Activated T-helper 1 cell treated with Interleukin-2 at 50 U/mL for 16 hours (primary cell): Measurements from ENCODE around the gene HMGN4.
A peak's percentile ranks its signal among the peaks of the same experiment; 100 is the strongest.

Source experiments
- DNase-seq: peaks from one replicate; pipeline ENCODE4 v3.0.0-alpha.2; 2020; ENCODE audit warnings: low read depth

HMGN4 gene

DNA sequence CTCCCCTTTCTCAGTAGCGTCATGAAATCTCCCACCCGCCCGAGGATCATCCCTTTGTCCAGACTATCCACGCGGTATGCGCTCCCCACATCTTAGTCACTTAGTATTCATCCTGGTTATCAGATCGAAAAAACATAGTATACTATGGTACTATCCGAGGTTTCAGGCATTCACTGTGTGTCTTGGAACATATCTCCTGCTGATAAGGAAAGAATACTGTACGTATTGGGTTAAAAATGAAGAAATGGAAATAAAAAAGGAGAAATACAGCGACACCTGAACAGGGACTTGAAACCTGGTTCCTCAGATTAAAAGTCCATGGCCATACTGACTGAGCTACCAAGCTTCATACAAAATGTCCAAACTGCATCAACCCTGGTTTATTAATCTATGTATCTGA lies 14.0 kb downstream of the HMGN4 start:
- no peak for DNase-seq

DNA sequence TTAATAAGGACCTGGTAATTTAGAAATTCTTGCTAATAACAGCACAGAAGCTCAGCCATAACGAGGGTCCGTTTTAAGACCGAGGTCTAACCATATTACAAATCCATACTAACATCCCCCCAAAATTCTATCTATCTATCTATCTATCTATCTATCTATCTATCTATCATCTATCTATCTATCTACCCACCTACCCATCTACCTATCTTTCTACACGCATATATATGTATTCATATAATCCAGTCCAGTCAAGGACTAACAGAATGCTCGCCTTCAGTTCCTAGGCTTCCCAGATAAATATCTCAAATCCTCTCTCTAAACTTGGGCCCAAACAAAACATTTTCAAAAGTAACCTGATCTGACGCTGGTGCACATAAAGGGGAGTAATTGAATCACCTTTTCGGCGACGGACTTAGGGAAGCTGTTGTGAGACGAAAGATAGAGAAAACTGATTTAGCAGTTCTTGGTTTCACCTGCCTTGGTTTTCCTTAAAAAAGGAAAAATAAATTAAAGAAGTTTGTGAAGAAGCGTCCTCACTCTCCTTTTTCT lies 14.5 kb downstream of the HMGN4 start:
- no peak for DNase-seq

DNA sequence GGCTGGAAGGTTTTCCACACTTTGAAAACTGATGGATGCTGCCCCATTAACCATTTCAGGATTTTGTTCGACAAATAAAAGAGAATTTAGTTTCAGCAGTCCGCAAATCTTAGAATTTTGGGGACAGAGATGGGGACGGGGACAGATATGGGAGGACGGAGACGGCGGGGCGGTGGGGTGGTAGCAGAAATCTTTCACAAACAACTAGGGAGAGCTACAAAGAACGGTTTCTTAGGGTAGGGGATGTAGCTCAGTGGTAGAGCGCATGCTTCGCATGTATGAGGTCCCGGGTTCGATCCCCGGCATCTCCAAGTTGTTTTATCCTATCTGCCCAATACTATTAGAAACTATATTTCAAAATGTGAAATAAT lies 15.1 kb downstream of the HMGN4 start:
- peak; percentile 46 for DNase-seq

DNA sequence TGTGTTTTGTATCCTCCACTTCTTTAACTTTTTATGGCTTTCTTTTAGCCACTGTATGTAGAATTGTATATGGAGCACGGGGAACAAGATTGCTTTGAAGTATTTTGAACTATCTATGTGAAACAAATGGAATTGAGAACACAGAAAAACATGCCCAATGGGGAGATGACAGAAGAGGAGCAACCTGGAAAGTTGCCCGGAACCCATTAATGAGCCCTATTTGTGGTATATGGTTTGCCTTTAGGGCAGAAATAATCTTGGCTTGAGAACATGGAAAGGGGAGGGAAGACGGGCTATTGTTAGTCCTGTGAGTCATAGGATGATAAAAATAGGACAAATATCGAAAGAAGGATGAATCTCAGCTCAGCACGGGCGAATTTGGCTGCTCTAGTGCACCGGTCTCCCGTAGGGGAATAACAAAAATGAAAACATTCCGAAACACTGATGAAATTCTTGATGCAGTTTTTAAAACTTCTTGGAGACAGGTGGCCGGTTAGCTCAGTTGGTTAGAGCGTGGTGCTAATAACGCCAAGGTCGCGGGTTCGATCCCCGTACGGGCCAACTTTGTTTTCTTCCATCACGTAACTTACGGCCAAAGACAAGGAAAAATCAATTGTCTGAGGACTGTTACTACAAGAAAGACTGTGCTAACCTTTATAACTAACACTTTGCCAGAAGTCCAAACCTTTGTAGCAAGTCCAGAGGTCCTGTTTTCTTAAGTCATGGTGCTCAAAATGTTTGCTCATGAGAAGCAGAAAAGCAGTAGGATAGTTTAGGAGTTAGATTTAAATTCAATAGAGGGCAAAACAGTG lies 15.7 kb downstream of the HMGN4 start:
- peak; percentile 42 for DNase-seq

DNA sequence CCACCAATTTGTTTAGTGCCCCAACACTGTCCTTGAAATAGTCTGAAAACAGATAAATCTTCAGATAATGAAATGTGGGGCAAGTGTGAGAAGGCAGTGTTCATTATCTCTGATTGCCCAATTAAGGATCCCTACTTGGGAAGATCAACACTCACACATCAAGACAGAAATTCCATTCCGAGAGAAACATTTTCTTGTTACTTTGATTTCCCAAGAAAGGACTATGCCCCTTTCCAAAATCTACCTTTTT lies 16.2 kb downstream of the HMGN4 start:
- DNase-seq = no peak

DNA sequence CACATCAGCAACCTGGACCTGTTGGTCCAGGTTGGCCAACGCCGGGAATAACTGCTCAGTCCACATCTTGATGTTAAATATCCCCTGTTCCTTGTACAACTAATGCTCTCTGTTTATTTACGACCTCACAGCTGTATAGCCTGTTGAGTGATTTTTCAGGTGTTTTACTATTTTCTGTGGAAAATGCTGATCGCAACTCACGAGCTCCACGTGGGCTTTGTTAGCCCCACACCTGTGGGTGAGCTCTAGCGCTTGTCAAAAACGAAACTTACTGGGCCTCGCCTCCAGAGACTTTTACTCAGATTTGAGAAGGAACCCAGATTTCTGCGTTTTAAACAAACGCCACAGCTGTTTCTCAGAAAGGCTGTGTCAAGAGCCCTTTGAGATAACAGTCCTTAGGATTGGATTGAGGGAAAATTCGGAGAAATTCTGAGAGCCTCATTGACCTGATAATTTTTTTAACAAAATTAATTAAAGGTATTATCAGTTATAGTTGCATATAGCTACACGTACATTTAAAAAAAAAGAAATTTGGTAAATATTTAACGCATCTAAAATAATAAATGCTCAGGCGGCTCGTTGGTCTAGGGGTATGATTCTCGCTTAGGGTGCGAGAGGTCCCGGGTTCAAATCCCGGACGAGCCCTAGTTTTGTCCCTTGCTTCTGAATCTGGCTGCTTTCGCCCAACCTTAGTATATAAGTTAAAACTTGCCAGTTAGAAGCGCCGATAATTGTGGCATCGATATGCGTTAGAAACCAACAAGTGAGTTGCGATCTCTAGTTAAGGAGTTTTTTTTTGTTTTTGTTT lies 16.7 kb downstream of the HMGN4 start:
- DNase-seq = no peak

DNA sequence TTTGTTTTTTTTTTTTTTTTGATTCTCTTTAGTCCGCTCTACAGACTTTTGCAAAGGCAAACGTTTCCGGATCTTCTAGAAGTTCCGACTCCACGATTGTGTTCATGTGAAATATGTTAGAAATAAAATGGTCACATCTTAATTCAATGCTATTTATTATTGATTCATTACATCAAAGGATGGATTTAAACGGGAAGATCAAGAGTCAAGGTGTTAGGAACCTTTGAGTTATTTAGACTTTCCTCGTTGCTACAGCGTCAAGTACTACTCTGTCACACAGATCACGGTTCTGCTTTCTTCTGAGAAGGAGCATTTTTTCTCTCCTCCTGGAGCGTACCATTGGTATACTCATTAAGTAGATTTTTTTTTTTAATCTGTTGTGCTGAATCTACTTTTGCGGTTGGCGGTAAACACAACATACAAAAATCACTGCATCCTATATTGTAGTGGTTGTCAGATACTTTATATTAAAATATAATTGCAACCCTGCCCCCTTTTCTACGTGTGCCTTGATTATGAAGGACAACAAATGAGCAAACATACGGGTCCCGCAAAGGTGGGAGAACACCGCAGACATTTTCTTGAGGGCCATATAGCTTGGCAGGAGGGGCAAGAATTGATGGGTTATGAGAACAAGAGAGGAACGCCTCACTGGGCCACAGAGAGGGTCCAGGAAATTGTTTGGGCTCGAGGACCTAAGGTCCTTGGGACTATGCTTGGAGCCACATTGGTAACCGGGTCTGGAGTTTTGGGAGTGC lies 17.5 kb downstream of the HMGN4 start:
- no peak for DNase-seq

DNA sequence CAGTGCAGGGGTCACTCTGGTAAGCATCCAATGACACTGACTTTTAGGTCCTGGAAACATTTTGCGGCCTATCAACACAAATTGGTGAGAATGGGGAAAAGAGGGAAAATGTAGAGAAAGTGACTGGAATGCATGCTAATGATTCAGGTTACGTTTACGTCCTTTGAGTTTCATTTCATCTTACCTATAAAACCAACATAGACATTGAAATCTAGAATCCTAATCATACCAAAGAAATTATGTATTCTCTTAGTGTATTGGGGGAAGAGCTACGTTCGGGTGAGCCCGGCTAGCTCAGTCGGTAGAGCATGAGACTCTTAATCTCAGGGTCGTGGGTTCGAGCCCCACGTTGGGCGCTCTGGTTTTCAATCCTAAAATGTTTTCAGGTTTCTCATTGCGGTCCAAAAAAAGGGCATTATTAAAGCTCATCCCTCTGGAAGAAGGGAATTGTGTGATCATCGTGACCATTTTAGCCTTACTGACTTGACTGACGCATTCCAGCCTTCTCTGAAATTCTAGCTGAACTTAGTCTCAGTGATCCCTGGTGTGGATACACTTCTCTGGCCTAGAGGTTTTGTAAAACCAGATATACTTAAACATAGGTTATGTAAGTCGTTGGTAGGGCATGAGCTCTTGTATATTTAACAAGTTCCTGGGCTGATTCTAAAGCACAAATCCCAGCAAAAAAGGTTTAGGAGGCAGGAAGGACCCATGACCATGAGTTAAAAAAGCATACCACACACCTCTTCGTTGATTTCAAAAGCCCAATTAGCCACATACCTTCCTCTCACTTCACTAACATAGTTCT lies 18.3 kb downstream of the HMGN4 start:
- no peak for DNase-seq

DNA sequence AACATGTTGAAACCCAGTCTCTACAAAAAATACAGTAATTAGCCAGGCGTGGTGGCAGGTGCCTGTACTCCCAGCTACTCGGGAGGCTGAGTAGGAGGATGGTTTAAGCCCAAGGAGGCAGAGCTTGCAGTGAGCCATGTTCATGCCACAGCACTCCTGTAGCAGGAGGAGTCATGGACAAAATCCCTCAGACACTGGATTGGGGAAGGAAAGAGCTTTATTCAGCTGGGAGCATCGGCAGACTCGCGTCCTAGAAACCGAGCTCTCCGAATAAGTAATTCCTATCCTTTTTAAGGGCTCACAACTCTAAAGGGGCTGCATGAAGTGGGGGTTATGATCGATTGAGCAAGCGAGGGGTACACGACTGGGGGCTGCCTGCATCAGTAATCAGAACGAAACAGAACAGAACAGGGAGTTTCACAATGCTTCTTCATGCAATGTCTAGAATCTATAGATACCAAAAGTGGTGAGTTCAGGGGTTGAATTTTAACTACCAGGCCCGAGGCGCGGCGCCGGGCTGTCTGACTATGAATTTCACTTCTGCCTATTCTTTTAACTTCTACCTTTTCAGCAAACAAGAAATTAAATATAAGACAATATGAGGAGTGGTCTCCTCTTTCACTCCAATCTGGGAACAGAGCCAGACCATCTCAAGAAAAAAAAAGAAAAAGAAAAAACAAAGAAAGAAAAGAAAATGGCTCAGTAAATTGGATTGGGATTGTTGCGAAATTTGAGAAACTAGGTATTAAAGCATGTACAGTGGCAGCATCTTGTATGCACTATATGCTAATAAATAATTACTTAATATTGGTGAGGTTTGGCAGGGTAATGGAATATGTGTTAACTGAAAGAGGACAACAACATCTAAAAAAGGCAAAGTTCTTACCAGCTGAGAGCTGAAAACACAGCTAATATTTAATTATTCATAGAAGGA lies 23.6 kb downstream of the HMGN4 start:
- DNase-seq = no peak

DNA sequence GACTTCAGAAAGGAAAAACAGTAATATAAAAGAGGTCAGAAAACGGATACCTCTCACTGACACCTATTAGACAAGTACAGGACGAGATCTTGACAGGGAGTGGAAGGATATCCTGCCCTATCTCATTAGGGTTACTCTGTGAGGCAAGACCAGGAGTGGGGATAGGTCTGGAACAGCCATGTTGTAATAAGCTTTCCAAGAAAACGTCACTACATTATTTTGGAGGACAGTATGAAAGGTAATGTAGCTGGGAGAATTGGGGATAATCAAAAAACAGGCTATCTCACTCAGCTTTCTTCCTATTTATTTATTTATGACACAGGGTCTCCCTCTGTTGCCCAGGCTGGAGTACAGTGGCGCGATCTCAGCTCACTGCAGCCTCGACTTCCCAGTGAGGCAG lies 25.3 kb downstream of the HMGN4 start:
- no peak for DNase-seq

DNA sequence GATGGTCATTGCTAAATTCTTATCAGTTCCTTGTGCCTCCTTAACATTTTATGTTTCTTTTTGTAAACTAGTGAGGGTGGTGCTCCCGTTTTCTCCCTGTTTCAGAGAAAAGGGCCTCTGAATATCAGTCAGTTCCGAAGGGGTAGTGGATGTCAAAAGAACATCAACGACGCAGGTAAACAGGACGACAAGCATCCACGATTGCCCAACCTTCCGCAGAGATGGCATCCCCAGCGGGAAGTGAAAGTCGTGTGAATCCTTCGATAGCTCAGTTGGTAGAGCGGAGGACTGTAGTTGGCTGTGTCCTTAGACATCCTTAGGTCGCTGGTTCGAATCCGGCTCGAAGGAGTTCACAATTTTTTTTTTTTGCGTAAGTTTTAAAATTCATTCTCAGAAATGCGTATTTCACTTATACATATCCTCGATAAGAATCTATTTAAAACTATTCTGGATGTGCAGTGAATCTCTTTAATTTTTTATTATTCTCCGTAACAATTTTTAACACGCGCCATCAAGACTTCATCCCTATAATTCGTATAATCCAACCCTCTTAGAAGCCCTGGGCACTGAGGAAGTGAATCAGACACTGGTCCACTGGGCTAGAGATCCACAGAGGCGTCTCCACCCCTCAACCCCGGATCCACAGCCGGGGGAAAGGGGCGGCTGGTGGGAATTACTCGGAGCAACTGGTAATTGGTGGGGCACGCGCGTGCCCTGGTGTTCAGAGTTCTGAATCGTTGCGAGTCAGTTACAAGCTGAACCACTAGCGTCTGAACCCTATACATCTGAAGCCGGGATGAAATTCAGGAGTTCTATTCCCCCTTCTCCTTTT lies 30.7 kb downstream of the HMGN4 start:
- peak; percentile 97 for DNase-seq

DNA sequence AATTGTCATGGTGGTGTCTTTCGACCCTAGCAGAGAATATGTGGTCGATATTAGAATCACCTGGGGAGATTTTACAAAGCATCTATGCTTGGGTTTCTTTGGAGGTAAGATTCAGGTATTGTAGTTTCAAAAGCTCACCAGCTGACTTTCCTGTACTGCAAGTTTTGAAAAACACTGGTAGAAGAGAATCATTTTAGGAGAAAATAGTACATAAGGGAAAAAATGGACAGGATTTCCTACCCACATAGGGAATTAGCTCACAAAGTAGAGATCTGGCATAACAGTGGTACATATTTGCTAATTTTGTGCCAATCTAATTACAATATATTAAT lies 31.2 kb downstream of the HMGN4 start:
- no peak for DNase-seq

DNA sequence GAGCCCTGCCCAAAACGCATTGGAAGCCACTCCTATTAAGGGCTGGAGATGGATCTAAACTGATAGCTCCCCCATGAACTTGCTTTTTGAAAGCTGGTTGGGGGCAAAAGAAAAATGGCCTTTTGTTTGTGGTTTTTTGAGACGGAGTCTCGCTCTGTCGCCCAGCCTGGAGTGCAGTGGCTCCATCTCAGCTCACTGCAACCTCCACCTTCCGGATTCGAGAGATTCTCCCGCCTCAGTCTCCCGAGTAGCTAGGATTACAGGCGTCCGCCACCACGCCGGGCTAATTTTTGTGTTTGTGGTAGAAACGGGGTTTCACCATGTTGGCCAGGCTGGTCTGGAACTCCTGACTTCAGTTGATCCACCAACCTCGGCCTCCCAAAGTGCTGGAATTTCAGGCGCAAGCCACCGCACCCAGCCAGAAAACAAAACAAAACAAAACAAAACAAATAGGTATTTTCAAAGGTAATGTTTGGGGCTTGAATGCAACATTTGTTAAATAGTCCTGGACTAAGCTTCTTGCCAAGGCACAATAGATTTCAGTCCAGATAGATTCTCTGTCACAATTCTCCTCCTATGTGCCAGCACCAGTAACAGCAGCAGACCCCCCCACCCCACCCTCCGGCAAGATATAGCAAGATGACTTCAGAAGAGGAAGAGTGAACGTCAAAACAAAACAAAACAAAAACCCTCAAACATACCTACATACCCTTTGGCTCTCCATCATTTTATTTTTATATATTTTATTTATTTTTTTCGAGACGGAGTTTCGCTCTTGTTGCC lies 32.1 kb downstream of the HMGN4 start:
- DNase-seq = no peak

DNA sequence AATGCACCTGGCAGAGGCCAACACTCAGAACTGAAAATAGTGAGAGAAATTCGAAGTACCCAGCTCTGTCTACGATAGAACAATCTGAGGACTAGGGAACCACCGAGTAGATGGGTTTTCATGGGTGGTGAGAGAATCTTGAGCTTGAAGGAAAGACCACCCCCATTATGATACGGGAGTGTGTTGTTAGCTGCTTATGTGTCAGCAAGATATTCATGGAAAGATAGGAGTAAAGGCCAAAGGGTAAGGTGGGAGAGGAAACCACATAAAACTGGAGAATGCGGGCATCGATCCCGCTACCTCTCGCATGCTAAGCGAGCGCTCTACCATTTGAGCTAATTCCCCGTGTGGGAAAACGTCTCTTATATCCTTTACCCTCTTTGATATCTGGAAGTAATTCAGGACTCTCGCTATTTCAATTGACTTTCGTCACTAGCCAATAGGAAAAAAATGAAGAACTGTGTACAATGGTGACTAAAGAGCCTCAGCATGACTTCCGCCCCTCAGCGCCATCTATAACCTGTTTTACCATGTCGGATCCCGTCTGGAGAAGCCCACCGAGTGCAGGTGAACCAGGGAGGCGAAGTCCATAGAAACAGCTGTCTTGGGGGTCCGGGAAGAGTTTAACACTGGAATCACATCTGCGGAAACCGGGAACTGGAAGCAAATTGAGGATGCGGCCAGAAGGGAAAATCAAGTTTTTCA lies 33.6 kb downstream of the HMGN4 start:
- DNase-seq = no peak

DNA sequence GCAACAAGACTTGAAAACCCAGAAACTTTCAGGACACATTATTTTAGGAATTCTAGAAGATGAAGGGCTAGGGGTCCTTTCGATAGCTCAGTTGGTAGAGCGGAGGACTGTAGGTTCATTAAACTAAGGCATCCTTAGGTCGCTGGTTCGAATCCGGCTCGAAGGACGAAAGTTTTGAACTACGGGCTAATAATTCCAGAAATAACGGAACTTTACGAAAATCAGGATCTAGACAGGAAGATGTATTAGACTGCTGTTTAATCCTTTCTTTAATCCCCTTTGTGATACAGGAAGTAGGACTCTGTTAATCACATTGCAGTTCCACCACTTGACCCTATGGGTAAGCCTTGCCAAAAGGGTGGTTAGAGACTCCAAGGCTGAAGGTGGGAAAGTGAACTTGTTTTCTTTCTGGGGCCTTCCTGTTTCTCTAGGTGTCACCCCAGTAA lies 37.4 kb downstream of the HMGN4 start:
- DNase-seq = no peak

DNA sequence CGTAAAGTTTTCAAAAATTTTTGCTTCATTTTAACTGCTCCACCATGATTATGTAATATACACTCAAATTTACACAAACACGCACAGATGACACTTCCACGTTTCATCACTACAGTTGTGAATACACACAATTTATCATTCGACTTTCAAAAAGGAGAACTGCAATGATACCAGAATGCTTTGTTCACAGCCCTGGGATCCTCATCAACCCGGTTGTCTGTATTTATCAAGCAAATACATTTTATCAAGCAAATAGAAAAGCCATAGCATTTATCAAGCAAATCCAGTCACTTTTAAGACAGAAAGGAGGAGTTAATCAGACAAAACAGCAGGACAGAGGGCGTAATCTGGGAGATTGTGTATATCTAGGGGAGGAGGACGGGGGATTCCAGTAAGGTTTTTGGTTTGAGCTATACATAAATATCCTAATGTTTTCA lies 38.3 kb downstream of the HMGN4 start:
- DNase-seq = no peak

DNA sequence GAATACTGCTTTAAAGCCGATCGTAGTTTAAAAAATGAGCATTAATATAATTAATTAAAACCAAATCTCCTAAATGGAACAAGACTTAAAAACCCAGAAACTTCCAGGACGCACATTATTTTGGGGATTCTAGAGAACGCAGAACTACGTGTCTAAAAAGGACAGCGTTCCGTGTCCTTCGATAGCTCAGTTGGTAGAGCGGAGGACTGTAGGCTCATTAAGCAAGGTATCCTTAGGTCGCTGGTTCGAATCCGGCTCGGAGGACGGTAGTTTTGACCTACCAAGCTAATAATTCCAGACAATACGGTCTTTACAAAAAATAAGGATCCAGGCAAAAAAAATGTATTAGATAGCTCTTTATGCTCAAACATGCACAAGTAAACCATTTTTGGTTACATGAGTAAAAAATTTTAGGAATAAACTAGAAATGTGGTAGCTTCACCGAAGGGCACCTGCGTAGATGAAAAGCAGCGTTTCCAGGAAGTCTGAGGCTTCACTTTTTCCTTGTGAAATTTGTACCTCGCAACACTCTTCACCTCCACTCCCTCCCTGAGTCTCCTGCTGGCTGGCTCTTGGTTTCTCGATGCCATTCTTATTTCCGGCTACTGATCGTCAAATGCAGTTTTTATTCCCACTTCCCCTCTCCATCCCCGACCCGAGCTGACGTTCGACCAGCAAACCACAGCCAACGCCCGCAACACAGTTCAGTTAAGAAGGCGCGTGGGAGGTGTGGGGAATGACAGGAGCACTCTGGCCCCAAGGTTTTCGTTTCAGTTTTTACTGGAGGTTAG lies 39.0 kb downstream of the HMGN4 start:
- peak; percentile 23 for DNase-seq

DNA sequence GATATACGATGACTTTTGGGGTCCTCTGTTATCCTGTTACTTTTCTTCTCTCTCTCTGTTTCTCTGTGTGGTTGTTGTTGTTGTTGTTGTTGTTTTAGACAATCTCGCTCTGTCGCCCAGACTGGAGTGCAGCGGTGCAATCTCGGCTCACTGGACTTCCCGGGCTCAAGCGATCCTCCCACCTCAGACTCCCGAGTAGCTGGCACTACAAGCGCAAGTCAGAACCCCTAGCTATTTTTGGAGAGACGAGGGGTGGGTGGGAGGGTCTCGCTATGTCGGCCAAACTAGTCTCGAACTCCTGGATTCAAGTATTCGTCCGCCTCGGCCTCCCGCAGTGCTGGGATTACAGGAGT lies 39.5 kb downstream of the HMGN4 start:
- no peak for DNase-seq
